Sigmoid colon (tissue), 7 donors: ENCODE data around the gene USP54. TPM values are rescaled to one million over a fixed set of nuclear protein-coding genes. Genes with fewer than 3 reads are reported as not detected.

Experiments
- DNase-seq: peaks from one replicate; pipeline ENCODE4 v3.0.0-alpha.2; 2019
- H3K27ac ChIP-seq, 4 donors: fragments of 200-600 bp; sonication (generic); one replicate each; pipeline ENCODE4 v1.5.1; 2016 to 2019; ENCODE audit warnings: mild to moderate bottlenecking in 1 of 4
- H3K27me3 ChIP-seq, 3 donors: fragments of 200-600 bp; sonication (generic); one replicate each; pipeline ENCODE4 v1.5.1; 2019; ENCODE audit warnings: mild to moderate bottlenecking in 1 of 3
- H3K36me3 ChIP-seq, 4 donors: fragments of 200-600 bp; sonication (generic); one replicate each; pipeline ENCODE4 v1.5.1; 2016 to 2019
- H3K4me1 ChIP-seq, 4 donors: fragments of 200-600 bp; sonication (generic); one replicate each; pipeline ENCODE4 v1.5.1; 2017 to 2019
- H3K4me3 ChIP-seq, 4 donors: fragments of 200-600 bp; sonication (generic); one replicate each; pipeline ENCODE4 v1.5.1; 2017 to 2019; ENCODE audit warnings: mild to moderate bottlenecking in 2 of 4, moderate library complexity in 1 of 4
- H3K9me3 ChIP-seq, 4 donors: fragments of 200-600 bp in 3 of 4; sonication (generic) in 3 of 4; one replicate each; pipeline versions ENCODE4 v1.5.1 to v1.6.1; 2013 to 2019
- EP300 ChIP-seq, 4 donors: sonication (generic); formaldehyde crosslinking; IDR thresholded peaks; one replicate each; pipeline ENCODE4 v1.6.1; 2017; ENCODE audit warnings: antibody characterized with exemption in 4 of 4
- POLR2A ChIP-seq, 2 donors: fragments of 450-650 bp; IDR thresholded peaks; one replicate each; pipeline ENCODE4 v1.6.1; 2016; ENCODE audit warnings: antibody characterized with exemption in 2 of 2, mild to moderate bottlenecking in 2 of 2, moderate library complexity in 2 of 2
- POLR2AphosphoS5 ChIP-seq, 4 donors: sonication (generic); formaldehyde crosslinking; IDR thresholded peaks; one replicate each; pipeline ENCODE4 v1.6.1; 2017; ENCODE audit warnings: antibody characterized with exemption in 4 of 4
- WGBS, 2 donors: extraction: QIAGEN DNeasy Blood & Tissue Kit; methylation state at CpG; one replicate each; pipeline ENCODE4 v1.1.7; 2013; 5-methylcytosine and 5-hydroxymethylcytosine counted together
- intact Hi-C: fragments of 100-400 bp; cut with DNase I; formaldehyde crosslinking; loops from one replicate; pipeline ENCODE4 v1.15.1; 2023
- polyA plus RNA-seq, 3 donors: library from polyadenylated mRNA; stranded (reverse); fragments of 200-250 nt; gene quantifications; one replicate each; pipeline ENCODE4 v1.2.3, GENCODE V29; 2013
- total RNA-seq, 4 donors: library from RNA; depleted of rRNA; stranded (reverse); fragments of >200 nt; gene quantifications; one replicate each; pipeline ENCODE4 v1.1.0, GENCODE V29; 2016
- TF ChIP-seq, protein P1 (sequence below), 4 experiments: fragments of 450-650 bp in 3 of 4; fragments of 200-600 bp in 1 of 4; IDR thresholded peaks; one replicate each; pipeline ENCODE4 v1.5.1; 2016 to 2019; ENCODE audit warnings: antibody characterized with exemption in 4 of 4, mild to moderate bottlenecking in 3 of 4, moderate library complexity in 2 of 4
- donor health status: healthy with polysubstance abuse.
- donor health status: Bipolar disorder and iron deficiency.
- donor health status: healthy.

The USP54 gene
- total and polyA plus RNA-seq, 7 donors: 14.4 to 71.2 (median 30.8) TPM

DNA sequence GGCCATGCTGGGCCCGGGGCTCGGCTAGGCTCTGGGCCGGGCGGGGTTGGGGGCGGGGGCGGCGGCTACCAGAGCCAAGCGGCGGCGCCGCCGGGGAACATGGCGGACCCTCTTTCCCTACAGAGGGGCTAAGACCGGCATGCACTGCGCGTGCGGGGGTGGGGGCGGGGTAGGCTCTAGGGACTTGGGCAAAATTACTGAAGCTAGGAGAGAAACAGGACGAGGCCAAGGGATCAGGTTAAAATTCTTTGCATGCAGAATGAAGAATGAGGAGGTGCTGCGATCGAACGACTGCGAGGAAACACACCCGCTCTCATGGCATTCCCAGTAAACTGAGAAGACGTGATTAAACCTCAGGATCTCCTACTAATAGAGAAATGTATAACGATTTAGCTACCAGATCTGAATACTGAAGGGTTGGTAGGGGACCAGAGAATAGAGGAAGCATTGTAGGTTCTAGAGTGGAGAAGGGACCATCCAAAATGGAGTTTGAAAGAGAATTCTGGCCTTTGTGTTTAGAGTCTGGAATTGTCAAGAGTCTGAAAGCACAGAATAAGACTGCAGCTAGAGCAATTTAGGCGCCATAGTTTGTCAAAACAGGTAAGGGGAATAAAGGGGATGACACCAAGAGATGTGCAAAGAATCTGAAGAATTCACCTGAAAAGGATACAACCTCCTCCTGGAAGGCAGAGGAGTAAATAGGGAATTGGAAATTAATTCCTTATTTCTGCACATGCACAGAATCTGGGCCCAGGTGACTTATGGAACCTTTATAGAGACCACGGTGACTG is 95.1 kb downstream of the USP54 start, which contains the start of gene PPP3CB:
Gene PPP3CB, minus strand, starts transcription at position 141 of the 791 bp plus-strand sequence. Its CDS starts 135 bp downstream, at position 6.
- TF ChIP-seq, protein P1, sequence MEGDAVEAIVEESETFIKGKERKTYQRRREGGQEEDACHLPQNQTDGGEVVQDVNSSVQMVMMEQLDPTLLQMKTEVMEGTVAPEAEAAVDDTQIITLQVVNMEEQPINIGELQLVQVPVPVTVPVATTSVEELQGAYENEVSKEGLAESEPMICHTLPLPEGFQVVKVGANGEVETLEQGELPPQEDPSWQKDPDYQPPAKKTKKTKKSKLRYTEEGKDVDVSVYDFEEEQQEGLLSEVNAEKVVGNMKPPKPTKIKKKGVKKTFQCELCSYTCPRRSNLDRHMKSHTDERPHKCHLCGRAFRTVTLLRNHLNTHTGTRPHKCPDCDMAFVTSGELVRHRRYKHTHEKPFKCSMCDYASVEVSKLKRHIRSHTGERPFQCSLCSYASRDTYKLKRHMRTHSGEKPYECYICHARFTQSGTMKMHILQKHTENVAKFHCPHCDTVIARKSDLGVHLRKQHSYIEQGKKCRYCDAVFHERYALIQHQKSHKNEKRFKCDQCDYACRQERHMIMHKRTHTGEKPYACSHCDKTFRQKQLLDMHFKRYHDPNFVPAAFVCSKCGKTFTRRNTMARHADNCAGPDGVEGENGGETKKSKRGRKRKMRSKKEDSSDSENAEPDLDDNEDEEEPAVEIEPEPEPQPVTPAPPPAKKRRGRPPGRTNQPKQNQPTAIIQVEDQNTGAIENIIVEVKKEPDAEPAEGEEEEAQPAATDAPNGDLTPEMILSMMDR (IDR thresholded peaks at IDR 0.05): no peak
- TF ChIP-seq POLR2A (IDR thresholded peaks at IDR 0.05): no peak
- peak in 1 of 4 donors; percentile 28 for TF ChIP-seq EP300 (IDR thresholded peaks at IDR 0.05)
- TF ChIP-seq POLR2AphosphoS5 (IDR thresholded peaks at IDR 0.05): peak in 2 of 4 donors; percentile 4 to 19
- WGBS, 2 donors: 6% methylated on average over 28 of the region's 28 CpGs
- intact Hi-C loops: loop anchor here (5.0 kb wide), 2 partner anchors 84 to 244 kb away; partner anchors contain the start of genes ANXA7 and MRPS16
- H3K9me3 ChIP-seq: no peaks in the 10 kb centered on the region
- H3K36me3 ChIP-seq: peaks cover 4 to 39% (median 24%) of the 10 kb centered on the region in 4 donors
- no peaks in the 10 kb centered on the region for H3K27me3 ChIP-seq
- peaks cover 0 to 54% (median 41%) of the 10 kb centered on the region in 4 donors for H3K4me1 ChIP-seq
- peak within 1 kb of the TSS; percentile 90 to 96 (median 92) for H3K27ac ChIP-seq
- DNase-seq: peak; percentile 93
- H3K4me3 ChIP-seq: peak within 1 kb of the TSS; percentile 62 to 85 (median 84)

DNA sequence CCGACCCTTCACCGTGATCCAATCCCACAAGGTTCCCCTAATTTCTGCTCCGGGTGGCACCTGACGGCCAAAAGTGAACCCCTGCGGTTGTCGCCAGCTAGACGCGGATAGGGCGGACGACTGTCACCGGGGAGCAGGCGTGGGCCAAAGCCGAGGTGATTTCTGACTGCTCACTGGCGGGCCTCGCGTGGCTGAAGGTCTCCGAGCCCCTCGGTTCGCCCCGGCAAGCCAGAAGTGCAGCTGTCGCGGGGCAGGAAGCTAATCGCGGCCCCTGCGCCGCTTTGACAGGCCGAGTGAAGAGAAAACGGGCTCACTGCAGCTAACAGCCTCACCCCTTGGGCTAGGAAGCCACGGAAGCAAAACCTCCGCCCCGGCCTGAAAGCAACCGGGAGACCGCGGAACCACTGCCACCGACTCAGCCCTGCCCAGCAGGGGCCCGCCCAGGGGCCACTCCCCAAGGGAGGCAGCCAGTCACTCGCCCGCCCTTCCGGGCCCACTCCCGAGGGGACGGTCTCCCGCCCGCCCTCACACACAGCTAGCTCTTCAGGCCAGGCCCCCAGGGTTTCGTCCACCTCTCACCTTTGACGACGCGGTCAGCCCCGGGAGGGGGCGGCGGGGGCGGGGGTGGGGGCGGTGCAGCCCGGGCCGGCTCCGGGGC is 95.8 kb downstream of the USP54 start:
- TF ChIP-seq, protein P1 (IDR thresholded peaks at IDR 0.05): no peak
- TF ChIP-seq POLR2AphosphoS5 (IDR thresholded peaks at IDR 0.05): peak; percentile 30 to 83 (median 68)
- TF ChIP-seq POLR2A (IDR thresholded peaks at IDR 0.05): peak; percentile 50 to 77
- no peak for TF ChIP-seq EP300 (IDR thresholded peaks at IDR 0.05)
- Histone ChIP-seq H3K4me1 (peaks cover 0 to 61% (median 48%) of the 10 kb centered on the region in 4 donors), H3K36me3 (peaks cover 4 to 34% (median 22%) of the 10 kb centered on the region in 4 donors), H3K27me3 (no peaks in the 10 kb centered on the region), H3K4me3 (peak overlapping the region; percentile 62 to 85 (median 84)), H3K27ac (peak overlapping the region; percentile 90 to 96 (median 92)), H3K9me3 (no peaks in the 10 kb centered on the region)
- WGBS, 2 donors: 0 to 1% methylated on average over 55 of the region's 55 CpGs
- DNase-seq: peak; percentile 93
- intact Hi-C loops: loop anchor here (5.0 kb wide), 2 partner anchors 83 to 243 kb away; partner anchors contain the start of genes ANXA7 and MRPS16

DNA sequence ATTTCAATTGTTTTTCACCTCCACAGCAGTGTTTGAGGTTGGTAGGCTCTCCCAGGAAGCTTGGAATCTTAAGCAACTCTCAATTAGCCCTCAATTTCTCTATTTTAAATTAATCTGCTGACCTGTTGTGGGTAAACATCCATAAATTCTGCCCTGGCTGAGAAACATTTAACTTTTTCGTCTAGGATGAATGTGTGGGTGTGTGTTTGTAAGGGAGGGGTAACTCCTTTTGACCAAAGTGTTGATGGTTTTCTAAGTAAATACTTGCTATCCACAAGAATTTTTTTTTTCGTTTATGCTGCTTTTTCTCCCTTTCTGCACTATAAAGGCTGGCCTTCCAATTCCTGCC is 96.3 kb downstream of the USP54 start:
- Histone ChIP-seq H3K9me3 (no peaks in the 10 kb centered on the region), H3K36me3 (peaks cover 4 to 29% (median 18%) of the 10 kb centered on the region in 4 donors), H3K4me3 (peak overlapping the region; percentile 62 to 85 (median 84)), H3K4me1 (peaks cover 0 to 66% (median 52%) of the 10 kb centered on the region in 4 donors), H3K27ac (peak overlapping the region; percentile 90 to 96 (median 92)), H3K27me3 (no peaks in the 10 kb centered on the region)
- intact Hi-C loops: loop anchor here (5.0 kb wide), 2 partner anchors 83 to 243 kb away; partner anchors contain the start of genes ANXA7 and MRPS16
- no peak for DNase-seq
- no peak for TF ChIP-seq EP300 (IDR thresholded peaks at IDR 0.05)
- no peak for TF ChIP-seq POLR2A (IDR thresholded peaks at IDR 0.05)
- TF ChIP-seq, protein P1 (IDR thresholded peaks at IDR 0.05): no peak
- TF ChIP-seq POLR2AphosphoS5 (IDR thresholded peaks at IDR 0.05): no peak
- WGBS, 2 donors: 0% methylated on average over 2 of the region's 2 CpGs

DNA sequence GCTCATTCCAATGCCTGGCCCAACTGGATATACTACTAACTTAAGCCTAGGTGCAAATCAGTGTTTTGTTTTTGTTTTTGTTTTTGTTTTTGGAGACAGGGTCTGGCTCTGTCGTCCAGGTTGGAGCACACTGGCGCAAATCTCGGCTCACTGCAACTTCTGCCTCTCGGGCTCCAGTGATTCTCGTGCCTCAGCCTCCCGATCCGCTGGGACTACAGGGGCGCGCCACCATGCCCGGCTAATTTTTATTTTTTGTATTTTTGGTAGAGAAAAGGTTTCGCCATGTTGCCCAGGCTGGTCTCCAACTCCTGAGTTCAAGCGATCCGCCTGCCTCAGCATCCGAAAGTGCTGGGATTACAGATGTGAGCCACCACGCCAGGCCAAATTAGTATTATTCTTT is 96.9 kb downstream of the USP54 start:
- peaks cover 0 to 67% (median 55%) of the 10 kb centered on the region in 4 donors for H3K4me1 ChIP-seq
- intact Hi-C loops: no loop called here
- 95 to 96% methylated on average over 15 of the region's 15 CpGs for WGBS, 2 donors

More for the DNA sequence above, 96.9 kb downstream of the USP54 start:
- no peak for DNase-seq
- H3K9me3 ChIP-seq: no peaks in the 10 kb centered on the region
- H3K27ac ChIP-seq: peak overlapping the region in 3 of 4 donors; percentile 90 to 94 (median 91)
- peaks cover 3 to 23% (median 15%) of the 10 kb centered on the region in 4 donors for H3K36me3 ChIP-seq
- no peaks in the 10 kb centered on the region for H3K27me3 ChIP-seq
- no peak for TF ChIP-seq EP300 (IDR thresholded peaks at IDR 0.05)
- TF ChIP-seq, protein P1 (IDR thresholded peaks at IDR 0.05): no peak
- TF ChIP-seq POLR2AphosphoS5 (IDR thresholded peaks at IDR 0.05): no peak
- TF ChIP-seq POLR2A (IDR thresholded peaks at IDR 0.05): no peak
- H3K4me3 ChIP-seq: peak overlapping the region in 3 of 4 donors; percentile 62 to 85 (median 83)
